CD4-positive, alpha-beta T cell treated with Interleukin-2 at 100 ng/mL for 4 hours (primary cell): ENCODE results near the gene ABCC6.
"Not testable (repeated sequence)": the region's sequence is repeated elsewhere in the genome, so short reads cannot be mapped to it uniquely, and the experiment has no call there.

Experiments
- DNase-seq: peaks from one replicate; pipeline ENCODE4 v3.0.0-alpha.2; 2020; ENCODE audit warnings: low spot score

ABCC6 gene

DNA sequence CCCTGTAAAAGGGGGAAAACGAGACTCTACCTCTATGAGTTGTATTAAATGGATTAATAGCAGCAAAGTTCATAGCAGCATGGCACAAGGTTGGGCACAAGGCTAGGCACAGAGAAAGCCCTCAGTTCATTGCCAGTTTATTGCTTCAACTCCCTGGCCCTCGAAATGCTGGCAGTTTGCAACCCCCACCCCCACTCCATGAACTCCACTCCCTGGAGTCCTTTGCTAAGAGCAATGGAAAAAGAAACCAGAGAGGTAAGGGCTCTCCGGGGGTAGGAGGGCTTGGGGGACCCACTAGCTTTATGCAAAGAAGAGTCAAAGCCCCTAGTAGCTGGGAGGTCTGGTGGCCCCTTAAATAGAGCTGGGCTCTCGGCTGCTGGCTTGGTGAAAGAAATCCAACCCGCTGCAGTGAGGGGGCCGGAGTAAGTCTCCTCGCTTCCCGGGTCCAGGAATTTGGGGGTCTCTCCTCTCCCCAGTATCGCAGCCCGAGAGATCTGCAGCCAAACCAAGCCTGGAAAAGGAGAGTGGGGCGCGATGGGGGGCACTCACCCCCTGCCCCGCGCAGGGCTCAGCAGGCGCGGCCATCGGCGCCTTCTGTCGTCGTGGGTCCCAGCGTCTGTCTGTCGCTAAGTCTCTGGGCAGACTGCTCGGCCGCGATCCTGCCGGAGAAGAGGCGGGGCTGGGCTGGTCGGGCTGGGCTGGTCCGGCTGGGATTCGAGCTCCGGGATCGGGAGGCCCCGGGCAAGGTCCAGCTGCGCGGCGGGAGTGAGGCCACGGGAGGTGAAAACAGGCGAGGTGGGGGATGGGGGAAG, at the start of gene ABCC6:
TSS of gene ABCC6 (minus strand) at position 645 of the 812 bp plus-strand sequence. CDS start at position 585, 60 bp downstream.
- DNase-seq: not testable (repeated sequence)

DNA sequence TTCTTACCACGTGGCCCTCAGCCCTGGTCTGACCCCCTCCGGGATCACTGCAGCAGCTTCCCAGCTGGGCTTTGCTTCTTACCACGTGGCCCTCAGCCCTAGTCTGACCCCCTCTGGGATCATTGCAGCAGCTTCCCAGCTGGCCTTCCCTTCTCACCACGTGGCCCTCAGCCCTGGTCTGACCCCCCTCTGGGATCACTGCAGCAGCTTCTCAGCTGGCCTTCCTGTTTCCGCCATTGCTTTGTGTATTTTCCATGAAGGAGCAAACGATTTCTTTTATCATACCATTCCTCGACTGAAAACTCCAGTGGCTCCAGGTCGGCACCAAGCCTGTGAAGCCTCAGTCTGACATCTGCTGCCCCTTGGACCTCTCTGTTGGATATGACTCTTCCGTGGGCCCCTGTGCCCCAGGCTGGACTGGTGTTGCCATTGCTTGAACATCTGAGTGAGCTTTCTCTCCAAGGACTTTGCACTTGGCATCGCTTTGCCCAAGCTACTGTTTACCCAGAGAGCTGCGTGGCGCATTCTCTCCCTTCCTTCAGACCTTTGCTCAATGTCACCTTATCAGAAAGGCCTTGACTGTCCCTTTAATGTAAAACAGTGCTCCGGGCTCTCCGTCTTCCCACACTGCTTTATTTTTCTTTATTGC, 49.4 kb upstream of the ABCC6 start:
- DNase-seq: not testable (repeated sequence)

DNA sequence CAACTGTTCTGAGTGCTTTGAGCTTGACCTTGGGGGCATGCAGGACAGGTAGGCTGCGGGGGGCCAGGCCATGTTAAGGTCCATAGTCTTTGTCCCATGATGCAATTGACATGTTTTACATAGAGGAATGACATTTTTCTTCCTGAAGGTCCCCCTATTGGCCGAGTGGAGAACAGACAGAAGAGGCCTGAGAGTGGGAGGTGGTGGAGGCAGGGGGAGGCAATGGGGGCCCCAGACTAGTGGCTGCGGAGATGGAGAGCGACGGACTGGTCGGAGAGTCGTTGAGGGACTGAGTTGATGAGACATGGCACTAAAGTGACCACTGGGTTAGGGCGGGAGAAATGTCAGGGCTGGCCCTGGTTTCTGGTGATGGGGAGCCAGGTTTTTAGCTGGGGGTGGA, 48.4 kb upstream of the ABCC6 start:
- DNase-seq: not testable (repeated sequence)

DNA sequence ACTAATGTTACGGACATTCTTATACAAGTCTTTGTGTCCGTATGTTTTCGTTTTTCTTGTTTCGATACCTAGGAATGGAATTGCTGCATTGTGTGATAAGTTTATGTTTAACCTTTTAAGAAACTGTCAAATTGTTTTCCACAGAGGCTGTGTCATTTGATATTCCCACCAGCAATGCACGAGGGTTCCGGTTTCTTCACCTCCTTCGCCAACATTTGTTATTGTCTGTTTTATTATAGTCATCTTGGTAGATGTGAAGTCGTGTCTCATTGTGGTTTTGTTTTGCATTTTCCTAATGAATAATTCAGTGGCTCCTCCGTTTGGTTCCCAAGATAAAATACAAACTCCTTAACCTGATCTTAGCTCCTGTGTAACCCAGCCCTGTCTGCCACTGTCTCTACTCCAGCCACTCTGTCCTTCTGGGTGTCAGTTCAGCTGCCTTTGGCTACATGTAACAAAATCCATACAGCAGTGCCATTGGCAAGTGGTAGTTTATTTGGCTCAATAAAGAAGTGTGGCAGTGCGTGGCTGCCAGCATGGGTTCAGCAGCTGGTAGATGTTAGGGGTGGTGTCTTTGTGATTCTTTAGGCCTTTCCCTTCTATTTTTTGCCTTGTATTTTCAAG, 45.0 kb upstream of the ABCC6 start:
- not testable (repeated sequence) for DNase-seq

DNA sequence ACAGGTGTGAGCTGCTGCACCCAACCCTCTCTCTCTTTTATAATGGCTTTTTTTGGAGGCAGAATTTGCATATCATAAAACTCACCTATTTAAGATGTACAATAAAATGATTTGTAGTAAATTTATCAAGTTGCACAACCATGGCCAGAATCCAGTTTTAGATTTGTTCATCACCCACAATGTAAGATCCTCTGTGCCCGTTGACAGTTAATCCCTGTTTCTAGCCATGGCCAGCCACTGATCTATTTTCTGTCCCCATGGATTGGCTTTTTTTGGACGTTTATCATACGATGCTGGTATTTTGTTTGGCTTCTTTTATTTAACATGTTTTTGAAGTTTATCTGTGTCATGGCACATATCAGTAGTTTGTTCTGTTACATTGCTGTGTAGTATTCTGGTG, 44.4 kb upstream of the ABCC6 start:
- not testable (repeated sequence) for DNase-seq

DNA sequence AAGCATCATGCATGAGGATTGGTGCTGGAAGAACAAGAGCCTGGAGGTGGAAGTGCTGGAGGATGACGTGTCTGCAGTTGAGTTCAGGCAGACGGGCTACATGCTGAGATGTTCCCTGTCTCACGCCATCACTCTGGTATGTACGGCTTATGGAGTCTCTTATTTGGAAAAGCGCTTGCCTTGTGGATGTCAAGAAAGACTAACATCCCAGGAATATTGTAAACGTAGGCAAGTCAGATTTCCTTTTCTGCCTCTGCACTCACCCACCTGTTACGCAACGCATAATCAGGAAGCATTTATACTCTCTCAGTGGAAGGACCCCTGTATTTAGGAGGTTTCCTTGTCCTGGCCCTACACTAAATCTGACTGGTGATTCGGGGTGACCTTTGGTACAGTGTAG, 41.8 kb upstream of the ABCC6 start:
- DNase-seq: not testable (repeated sequence)

DNA sequence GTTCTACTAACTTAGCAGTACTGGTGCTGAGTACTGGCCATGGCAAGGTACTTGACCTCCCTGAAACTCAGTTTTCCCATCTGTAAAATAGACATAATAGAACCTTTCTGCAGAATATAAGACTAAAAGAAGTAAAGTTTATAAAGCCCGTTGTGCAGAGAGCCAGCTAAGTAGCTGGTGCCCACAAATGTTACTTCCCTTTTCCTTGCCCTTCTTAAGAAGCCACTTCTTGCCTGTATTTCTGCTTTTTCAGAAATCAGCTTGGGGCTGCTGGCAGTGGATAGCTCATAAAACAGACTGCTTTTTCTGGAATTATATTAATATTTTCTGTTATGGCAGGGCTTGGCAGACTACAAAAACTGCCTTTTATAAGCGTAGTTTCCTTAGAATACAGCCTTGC, 40.7 kb upstream of the ABCC6 start:
- not testable (repeated sequence) for DNase-seq

DNA sequence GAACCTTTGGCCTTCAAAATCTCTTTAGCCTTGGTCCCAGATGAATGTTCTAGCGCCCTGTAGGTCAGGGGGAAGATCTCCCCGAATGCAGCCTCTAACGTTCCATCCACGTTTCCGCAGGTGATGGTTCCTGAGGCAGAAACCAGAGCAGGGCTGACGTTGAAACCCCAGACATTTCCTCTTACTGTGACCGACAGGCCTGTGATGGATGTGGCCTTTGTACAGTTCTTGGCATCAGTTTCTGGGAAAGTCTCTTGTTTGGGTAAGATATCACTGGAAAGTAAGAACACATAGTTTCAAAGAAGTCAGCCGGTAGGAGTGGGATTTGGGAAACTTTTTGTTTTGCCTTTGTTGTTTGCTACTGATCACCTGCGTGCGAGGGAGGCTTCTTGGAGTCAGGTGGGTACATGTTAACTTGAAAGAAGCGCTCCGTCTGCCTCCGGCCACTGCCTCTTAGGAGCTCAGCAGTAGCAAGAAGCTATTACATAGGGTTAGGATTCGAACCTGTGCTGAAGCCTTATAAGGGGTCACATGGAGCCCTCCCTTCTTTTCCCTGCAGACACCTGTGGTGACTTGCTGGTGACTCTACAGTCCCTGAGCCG, 39.8 kb upstream of the ABCC6 start:
- not testable (repeated sequence) for DNase-seq

DNA sequence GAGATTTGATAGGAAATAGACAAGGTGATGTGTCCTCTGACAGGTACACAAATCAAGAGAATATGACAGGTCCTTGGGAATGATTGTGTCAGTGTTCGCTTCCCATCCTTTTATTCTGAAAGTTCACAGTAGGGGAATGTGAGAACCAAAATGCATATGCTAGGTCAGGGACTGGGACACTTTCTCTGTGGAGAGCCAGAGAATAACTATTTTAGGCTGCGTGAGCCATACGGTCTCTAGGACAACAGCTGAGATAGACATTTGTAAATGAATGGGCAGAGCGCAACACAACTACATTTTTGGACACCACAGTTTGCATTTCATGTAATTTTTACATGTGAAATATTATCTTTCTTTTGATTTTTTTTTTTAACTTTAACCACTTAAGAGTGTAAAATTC, 36.7 kb upstream of the ABCC6 start:
- DNase-seq: not testable (repeated sequence)

DNA sequence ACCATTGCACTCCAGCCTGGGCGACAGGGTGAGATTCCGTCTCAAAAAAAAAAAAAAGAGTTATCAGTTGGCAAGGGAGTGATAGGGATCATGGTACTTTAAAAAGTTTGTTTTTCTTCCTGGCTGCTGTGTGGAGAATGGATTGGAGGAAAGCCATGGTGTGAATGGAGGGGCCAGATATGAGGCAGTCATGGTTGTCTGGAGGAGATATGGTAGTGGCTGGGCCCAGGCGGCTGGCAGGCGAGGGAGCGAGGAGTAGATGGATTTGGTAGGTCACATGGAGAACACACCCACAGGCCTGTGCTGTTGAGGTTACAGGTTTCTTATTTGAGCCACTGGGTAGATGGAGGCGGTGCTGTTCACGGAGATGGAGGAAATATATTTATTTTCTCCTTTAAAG, 35.5 kb upstream of the ABCC6 start:
- not testable (repeated sequence) for DNase-seq

DNA sequence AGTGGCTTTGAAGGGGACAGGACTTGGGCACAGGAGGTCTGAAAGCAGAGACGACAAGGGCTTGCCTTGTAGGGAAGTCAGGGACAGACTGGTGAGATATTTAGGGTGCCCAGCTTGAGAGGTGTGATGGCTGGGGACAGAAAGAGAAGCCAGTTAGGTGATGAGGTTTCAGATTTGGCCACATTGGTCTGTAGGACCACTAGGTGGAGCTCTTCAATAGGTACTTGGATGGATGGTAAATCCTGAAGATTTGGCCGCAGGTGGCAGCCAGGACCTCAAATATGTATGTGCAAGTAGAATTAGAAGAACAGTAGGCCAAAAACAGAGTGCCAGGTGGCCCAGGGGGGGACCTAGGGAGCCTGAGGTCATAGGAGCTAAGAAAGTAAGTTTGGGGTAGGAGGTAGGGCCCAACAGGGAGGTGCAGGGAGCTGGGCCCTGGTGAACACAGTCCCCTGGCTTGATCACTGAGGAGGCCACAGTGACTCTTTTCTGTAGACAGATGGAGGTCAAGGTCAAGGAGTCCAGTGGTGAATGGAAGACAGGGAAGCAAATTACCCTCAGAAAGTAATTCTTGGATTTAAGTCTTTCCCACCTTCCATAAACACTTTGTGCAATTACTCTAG, 34.1 kb upstream of the ABCC6 start:
- not testable (repeated sequence) for DNase-seq

DNA sequence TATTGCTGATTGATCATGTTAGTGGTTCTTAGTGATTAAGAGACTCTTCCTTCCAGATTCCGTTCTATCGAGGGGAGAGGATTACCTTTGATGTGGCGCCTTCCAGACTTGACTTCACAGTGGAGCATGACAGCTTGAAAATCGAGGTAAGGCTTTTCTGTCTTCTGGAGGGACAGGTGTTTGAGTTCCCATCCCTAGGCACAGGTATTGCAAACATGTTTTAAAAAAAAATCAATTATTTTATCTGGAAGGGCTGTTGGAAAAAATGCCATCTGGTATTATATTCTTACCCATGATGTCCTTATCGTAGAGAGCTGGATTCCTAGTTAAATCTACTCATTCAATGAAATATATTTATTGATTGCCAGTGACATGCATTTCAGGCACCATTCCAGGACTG, 29.1 kb upstream of the ABCC6 start:
- DNase-seq: not testable (repeated sequence)

DNA sequence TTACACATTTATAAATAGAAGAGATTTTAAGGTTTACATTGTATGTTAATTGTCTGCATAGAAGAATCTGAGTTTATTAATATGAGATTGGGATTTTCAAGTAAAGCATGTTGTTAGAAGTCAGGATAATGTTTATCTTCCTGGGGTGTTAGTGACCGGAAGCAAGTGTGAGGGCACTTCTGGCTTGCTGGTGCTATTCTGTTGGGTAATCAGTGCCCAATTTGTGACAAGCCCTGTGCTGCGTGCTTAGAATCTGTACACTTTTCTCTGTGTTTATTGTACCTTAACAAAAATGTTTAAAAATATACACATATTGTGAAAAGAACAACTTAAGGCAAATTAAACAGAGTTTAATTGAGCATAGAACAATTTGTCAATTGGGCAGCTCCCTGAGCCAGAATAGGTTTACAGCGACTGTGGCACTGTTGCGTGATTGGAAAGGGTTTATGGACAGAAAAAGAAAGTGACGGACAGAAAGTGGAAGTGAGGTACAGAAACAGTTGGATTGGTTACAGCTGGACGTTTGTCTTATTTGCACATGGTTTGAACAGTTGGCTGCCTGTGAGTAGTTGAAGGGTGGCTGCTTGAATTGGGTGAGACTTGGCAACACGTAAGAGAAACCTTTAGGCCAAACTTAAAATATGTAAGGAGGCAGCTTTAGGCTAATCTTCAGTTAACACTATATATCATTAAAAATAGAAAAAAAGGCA, 26.5 kb upstream of the ABCC6 start:
- not testable (repeated sequence) for DNase-seq

DNA sequence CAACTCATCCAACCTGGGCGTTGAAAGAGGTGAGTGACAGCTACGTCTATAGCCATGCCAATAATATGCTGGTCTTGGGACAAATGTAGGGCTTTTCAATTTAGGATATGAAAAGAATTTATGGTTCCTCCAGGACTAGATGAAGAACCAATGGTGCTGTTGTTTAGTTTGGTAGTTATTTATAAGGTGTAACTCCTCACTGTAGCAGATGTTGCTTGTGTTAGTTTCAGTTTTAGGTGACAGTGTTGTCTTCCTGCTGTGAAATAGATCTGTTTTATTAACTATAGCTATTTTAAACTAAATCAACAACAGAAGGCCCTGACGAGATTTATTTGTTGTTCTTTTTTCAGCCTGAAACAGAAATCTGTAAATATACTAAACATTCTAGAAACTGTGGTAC, 24.1 kb upstream of the ABCC6 start:
- not testable (repeated sequence) for DNase-seq

DNA sequence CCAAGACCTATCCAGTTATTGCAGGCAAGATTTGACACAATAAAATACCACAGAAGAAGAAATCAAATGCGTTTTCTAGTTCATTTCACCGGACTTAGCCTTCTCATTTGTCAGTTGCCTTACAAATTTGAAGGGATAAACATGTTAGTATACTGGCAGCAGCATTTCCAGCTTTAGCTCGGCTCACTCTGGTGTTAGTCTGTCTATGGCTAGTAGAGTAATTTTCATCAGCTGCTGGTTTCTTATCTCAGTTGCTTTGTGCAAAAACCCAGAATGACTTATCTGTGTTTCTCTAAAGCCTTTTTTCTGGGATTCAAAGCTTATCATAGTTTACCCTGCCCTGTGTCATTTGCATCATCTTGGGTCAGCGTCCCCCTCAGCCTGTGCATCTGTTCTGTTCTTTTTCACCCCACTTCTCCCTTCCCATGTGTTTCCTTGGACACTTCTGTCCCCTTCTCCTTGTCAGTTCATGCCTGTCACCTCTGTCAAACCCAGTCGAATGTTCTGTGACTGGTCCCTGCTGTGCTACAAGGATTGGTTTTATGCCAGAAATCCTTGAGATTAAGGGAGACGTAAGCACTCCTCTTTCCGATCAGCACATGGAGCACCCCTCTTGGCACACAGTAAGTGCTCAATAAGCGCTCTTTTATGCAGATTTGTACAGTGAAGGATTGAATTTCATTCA, 23.4 kb upstream of the ABCC6 start:
- not testable (repeated sequence) for DNase-seq

DNA sequence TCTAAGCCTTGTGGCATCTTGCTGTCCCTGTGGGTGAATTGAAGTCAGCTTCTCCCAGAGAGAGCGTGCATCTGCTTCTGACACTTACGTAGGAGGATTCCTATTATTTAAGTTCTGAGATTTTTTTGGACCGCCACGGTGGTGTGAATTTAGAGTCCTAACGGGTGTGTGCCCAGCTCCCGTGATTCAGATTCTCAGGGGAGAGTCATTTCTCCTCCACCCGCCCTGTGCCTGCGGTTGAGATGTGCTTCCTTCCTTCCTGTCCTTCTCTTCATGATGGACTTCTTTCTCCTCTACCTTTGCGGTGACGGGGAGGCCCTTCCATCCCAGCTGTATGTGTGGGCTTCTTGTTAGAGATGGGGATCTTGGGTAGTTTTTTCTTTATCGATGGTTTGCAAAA, 20.6 kb upstream of the ABCC6 start:
- DNase-seq: not testable (repeated sequence)

DNA sequence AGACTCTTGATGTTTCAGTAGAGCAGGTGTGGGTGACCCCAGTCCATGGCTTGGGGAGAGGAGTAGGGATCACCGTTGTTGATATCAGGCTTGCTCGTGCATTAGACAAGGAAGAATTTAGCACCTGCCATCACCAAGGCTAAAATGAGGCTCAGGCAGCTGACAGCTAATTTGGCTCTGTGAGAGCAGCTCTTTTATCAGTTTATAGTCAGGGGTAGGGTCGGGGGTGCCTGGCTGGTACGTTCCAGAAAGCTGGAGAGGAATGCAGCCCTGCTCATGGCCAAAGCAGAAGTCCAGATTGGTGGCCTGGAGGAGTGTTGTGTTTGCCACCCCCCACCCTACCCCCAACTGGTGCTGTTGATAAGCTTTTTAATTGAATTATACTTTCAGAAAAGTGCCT, 17.4 kb upstream of the ABCC6 start:
- DNase-seq: not testable (repeated sequence)

DNA sequence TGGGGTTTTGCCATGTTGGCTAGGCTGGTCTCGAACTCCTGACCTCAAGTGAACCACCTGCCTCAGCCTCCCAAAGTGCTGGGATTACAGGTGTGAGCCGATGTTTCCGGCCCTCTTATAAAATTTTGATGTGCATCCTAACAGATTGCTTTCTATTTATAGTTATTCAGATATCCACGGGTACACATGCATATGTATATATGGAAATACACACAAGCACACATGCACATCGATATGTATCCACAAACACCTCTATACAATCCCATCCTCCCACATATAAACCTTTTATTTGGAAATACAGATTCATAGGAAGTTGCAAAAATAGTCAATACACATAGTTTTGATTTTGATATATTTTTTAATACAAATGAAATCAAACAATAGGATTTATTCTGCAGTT, 14.4 kb upstream of the ABCC6 start:
- not testable (repeated sequence) for DNase-seq

DNA sequence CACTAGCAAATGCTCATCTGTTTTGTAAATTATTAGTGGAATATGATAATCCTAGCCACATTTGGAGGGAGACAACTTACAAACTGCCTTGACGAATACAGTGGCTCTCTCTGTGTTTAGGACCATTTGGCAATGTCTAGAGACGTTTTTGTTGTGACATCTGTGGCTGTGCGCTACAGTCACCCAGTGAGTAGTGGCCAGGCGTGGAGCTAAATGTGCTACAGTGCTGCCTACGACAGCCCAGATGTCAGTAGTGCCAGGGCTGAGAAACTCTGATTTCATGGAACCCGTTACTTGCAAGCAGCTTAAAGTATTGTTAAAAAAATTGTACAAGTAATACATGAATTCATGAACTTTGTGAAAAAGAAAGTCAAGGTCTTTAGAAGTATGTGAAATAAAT, 13.8 kb upstream of the ABCC6 start:
- DNase-seq: not testable (repeated sequence)

DNA sequence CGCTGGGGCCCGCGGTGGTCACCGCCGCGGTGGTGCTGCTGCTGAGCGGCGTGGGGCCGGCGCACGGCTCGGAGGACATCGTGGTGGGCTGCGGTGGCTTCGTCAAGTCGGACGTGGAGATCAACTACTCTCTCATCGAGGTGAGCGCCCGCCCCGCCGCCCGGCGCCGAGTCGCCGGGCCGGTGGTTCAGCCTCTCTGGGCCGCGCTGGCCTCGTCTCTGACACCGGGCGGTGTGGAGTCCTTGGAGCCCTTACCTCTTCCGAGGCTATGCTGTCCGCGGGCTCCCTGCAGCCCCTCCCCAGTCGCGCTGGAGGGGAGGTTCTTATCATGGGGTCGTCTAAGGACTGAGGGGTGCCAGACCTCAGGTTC, 9.4 kb upstream of the ABCC6 start:
- not testable (repeated sequence) for DNase-seq
